K562 (cell line): ENCODE data around the gene SLC28A1. TPM values are rescaled to one million over a fixed set of nuclear protein-coding genes. Genes with fewer than 3 reads are reported as not detected.

ENCODE experiments used
- ADNP ChIP-seq: fragments of 200-800 bp; sonication (Bioruptor generic); IDR thresholded peaks from 2 replicates; pipeline ENCODE4 v1.6.1; 2016; ENCODE audit warnings: missing genetic modification characterization, missing compliant biosample characterization
- AFF4 ChIP-seq: sonication (generic); formaldehyde crosslinking; IDR thresholded peaks from 2 replicates; pipeline ENCODE4 v1.8.0; 2023; ENCODE audit warnings: mild to moderate bottlenecking, missing genetic modification reagents
- E2F1 ChIP-seq: sonication (generic); formaldehyde crosslinking; IDR thresholded peaks from 2 replicates; pipeline ENCODE4 v1.8.1; 2023; ENCODE audit warnings: mild to moderate bottlenecking, missing genetic modification reagents, moderate library complexity
- EP400 ChIP-seq: fragments of 450-650 bp; IDR thresholded peaks from 2 replicates; pipeline ENCODE4 v1.6.1; 2017; ENCODE audit warnings: antibody characterized with exemption, mild to moderate bottlenecking, moderate library complexity
- FOXP4 ChIP-seq: sonication (generic); formaldehyde crosslinking; IDR thresholded peaks from 2 replicates; pipeline ENCODE4 v1.8.0; 2022; ENCODE audit warnings: mild to moderate bottlenecking, missing genetic modification reagents, borderline replicate concordance
- JUN ChIP-seq, 2 experiments: sonication (generic) in 1 of 2; formaldehyde crosslinking in 1 of 2; IDR thresholded peaks; 2 replicates each; pipeline versions ENCODE4 v1.6.1 to v1.8.0; 2012 to 2022; ENCODE audit warnings: borderline replicate concordance in 2 of 2, mild to moderate bottlenecking in 2 of 2, improper control_type of control experiment in 1 of 2, low read depth in 1 of 2, low read length in 1 of 2, missing genetic modification reagents in 1 of 2
- NCOA4 ChIP-seq: fragments of 450-650 bp; IDR thresholded peaks from 2 replicates; pipeline ENCODE4 v1.6.1; 2018; ENCODE audit warnings: mild to moderate bottlenecking; ENCODE audit not compliant: partially characterized antibody
- NFE2L1 ChIP-seq: fragments of 450-650 bp; IDR thresholded peaks from 2 replicates; pipeline ENCODE4 v1.6.1; 2016; ENCODE audit warnings: missing genetic modification characterization, low read depth, mild to moderate bottlenecking, missing compliant biosample characterization, moderate library complexity, borderline replicate concordance
- NONO ChIP-seq, 2 experiments: fragments of 200-400 bp in 1 of 2; fragments of 450-650 bp in 1 of 2; formaldehyde crosslinking in 1 of 2; IDR thresholded peaks; 2 replicates each; pipeline ENCODE4 v1.6.1; 2017; ENCODE audit warnings: low read depth in 2 of 2, mild to moderate bottlenecking in 2 of 2, moderate library complexity in 2 of 2, low read length in 1 of 2
- PKNOX1 ChIP-seq: fragments of 450-650 bp; IDR thresholded peaks from 2 replicates; pipeline ENCODE4 v1.6.1; 2016
- RBM22 ChIP-seq: fragments of 200-400 bp; formaldehyde crosslinking; IDR thresholded peaks from 2 replicates; pipeline ENCODE4 v1.6.1; 2018; ENCODE audit warnings: low read length, low read depth; ENCODE audit not compliant: poor library complexity, severe bottlenecking
- RFX7 ChIP-seq: fragments of 250-450 bp; sonication (Bioruptor Pico); IDR thresholded peaks from 2 replicates; pipeline ENCODE4 v1.5.1; 2021; ENCODE audit warnings: mild to moderate bottlenecking
- RNF2 ChIP-seq: sonication (generic); IDR thresholded peaks from 2 replicates; pipeline ENCODE4 v1.6.1; 2016
- TCF15 ChIP-seq: fragments of 250-450 bp; sonication (Bioruptor Pico); IDR thresholded peaks from 2 replicates; pipeline ENCODE4 v1.8.0; 2022; ENCODE audit warnings: moderate library complexity, mild to moderate bottlenecking, inconsistent platforms
- TEAD4 ChIP-seq, 2 experiments: sonication (generic) in 1 of 2; formaldehyde crosslinking in 1 of 2; IDR thresholded peaks; 2 replicates each; pipeline versions ENCODE4 v1.6.1 to v1.8.0; 2012 to 2022; ENCODE audit warnings: borderline replicate concordance in 1 of 2, inconsistent platforms in 1 of 2, low read length in 1 of 2, mild to moderate bottlenecking in 1 of 2, missing genetic modification reagents in 1 of 2
- U2AF1 ChIP-seq: fragments of 200-400 bp; formaldehyde crosslinking; optimal IDR thresholded peaks from 2 replicates; pipeline ENCODE3; 2017; ENCODE audit warnings: mild to moderate bottlenecking, low read depth, low read length, moderate library complexity
- ZNF384 ChIP-seq: IDR thresholded peaks from 2 replicates; pipeline ENCODE4 v1.6.1; 2012; ENCODE audit warnings: low read depth, low read length, improper control_type of control experiment
- polyA plus RNA-seq, 8 experiments: library from polyadenylated mRNA; depleted of rRNA in 4 of 8; stranded (reverse) in 5 of 8; unstranded in 3 of 8; fragments of >200 nt; fragmentation: Nextera tagmentation in 2 of 8; fragmentation: Illumina TruSeq in 1 of 8; extraction: Ambion mirVana in 2 of 8; extraction: Trizol in 1 of 8; gene quantifications; 2 replicates each; pipeline versions ENCODE4 v1.2.1 to v1.2.3, GENCODE V29; 2011 to 2014; ENCODE audit warnings: inconsistent platforms in 1 of 8, missing spikeins in 1 of 8
- total RNA-seq, 7 experiments: library from RNA; depleted of rRNA in 6 of 7; stranded (reverse); fragments of >200 nt in 6 of 7; fragmentation: Illumina TruSeq in 2 of 7; extraction: Trizol in 2 of 7; gene quantifications; 2 replicates each; pipeline versions ENCODE4 v1.2.1 to v1.2.3, GENCODE V29; 2011 to 2021; ENCODE audit warnings: low replicate concordance in 1 of 7

Gene SLC28A1
- total and polyA plus RNA-seq, 9 of the 15 experiments (the other 6 are each of a cell fraction or from before 2014, with no cell fraction given) = 0.04 TPM; not detected in 8

GRCh38 chr15:84981054-84981710 is 96.7 kb downstream of the SLC28A1 start (continued):
- TF ChIP-seq FOXP4 (CRISPR knock-in tag) (0 out of 2 replicates have a peak, but pooled peaks have one; percentile 71), E2F1 (peak; percentile 81; the same call in 1 of the 2 replicates), EP400 (peak; percentile 79; the same call in 1 of the 2 replicates), RFX7 (CRISPR knock-in tag) (no peak), RNF2 (peak; percentile 82), RBM22 (peak; percentile 22), JUN (IDR thresholded peaks at IDR 0.05; ENCODE audit: borderline replicate concordance, low read depth, low read length) (0 out of 2 replicates have a peak, but pooled peaks have one; percentile 32), JUN (CRISPR knock-in tag; IDR thresholded peaks at IDR 0.05; ENCODE audit: borderline replicate concordance) (no peak), PKNOX1 (no peak), TEAD4 (IDR thresholded peaks at IDR 0.05; ENCODE audit: low read length) (peak; percentile 62), TEAD4 (CRISPR knock-in tag; IDR thresholded peaks at IDR 0.05; ENCODE audit: borderline replicate concordance) (no peak), TCF15 (CRISPR knock-in tag) (no peak), NCOA4 (no peak), U2AF1 (peak; percentile 99), NONO (IDR thresholded peaks at IDR 0.05; ENCODE audit: low read depth in 2 of 2, low read length in 1 of 2) (peak; percentile 50 to 81), AFF4 (CRISPR knock-in tag) (peak; percentile 36; the same call in 1 of the 2 replicates), NFE2L1 (tag) (no peak), ADNP (tag) (peak; percentile 66; the same call in 1 of the 2 replicates), ZNF384 (0 out of 2 replicates have a peak, but pooled peaks have one; percentile 7)
